CD4-positive, alpha-beta T cell treated with Interleukin-4 for 1 hour (primary cell): ENCODE data around the gene HSPA8.

ENCODE experiments used
- DNase-seq, 2 donors: peaks; one replicate each; pipeline ENCODE4 v3.0.0-alpha.2; 2020 to 2022

The HSPA8 gene

GRCh38 chr11:123069908-123070821 is 8.2 kb upstream of the HSPA8 start:
- peak; percentile 51 to 89 for DNase-seq

DNA sequence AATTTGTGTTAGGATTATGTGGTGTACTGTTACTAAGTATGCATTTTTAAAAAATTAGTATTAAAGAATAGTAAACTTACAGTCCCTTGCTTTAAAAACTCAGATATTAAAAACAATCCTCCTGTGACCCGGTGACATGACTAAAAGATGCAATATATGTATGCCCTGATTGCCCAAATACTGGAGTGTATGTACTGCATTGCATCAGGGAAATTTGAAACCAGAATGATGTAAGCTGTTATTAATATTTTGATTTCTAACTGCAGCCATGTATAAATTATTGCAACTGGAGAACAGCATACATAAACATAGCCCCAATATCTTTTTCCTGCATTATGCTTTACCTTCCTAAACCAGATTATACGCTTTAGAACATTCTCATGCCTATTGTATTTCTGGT is 3.7 kb upstream of the HSPA8 start:
- DNase-seq: no peak

DNA sequence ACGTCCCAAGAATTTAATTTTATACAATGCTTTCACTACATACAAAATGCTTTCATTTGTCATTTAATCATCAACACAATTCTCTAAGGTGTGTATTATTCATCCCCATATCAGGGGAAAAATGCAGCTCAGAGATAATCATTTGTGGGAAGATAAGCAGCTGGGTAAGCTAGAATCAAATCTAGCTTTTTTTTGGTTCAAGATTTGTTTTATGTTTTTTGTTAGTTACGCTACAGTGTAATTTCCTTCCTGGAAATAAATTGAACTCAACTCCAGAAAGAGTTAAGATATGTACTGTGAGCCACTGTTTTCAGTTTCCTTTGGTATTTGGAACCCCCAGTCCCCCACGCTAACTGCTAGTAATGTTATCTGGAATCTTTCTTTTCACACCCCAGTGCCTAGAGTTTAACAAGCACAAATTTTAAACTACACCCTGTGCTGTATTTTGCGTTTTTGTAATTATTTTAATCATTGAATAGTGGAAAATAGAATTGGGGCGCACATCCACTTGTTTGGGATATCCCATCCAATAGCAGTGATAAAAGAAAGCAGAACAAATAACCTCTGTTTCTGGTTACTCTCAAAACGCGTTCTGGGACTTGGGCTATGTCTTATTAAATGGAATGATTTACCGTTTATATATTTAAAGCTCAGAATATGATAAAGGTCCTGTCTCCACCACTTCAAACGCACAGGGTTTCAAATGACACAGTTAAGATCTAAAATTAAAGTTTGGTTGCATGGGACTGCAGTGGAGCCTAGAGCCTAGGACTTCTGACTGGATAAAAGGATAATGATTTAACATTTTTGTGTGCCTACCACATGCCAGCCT is 2.1 kb upstream of the HSPA8 start:
- peak in 1 of 2 donors; percentile 74 for DNase-seq

DNA sequence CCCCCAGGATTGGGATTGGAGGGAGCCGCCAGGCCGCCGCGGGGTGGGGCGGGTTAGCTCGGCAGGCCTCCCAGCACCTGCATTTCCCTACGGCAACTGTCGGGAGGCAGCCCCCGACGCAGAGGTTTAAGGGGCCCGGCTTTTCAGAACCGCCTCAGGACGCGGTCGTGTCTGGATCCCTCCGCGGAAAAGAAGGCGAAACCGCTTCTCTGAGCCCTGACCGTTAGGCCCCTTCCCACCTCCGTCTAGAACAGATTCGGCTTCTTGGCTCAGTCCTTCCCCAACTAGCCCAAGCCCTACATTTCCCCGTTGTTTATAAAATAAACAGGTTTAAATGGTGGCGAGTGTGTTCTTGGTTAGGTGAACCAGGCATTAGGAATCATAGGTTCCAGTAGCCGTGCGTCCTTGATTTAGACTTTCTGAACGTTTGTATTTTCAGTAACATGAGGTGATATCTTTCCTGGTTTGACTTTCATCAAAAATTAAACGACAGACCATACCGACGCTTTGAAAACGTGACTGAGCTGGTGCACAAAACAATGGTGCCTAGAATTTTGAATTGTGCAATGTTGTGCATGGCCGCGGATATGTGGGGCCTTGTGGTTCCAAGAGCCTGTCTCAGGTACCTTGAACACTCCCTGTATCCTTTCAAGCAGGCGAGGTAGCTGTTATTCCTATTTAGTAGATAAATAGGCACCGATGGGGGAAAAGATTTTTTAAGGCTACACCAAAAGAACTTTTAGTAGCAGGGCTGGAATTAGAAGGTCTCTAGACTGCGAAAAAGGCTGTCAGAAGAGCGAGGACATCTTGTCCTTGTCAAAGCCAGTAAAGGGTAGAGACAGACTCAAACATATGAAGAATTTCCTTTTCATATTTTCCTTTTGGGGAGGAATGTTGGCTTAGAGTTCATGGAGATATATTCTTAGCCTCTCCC is 1.2 kb upstream of the HSPA8 start:
- peak; percentile 53 to 67 for DNase-seq

DNA sequence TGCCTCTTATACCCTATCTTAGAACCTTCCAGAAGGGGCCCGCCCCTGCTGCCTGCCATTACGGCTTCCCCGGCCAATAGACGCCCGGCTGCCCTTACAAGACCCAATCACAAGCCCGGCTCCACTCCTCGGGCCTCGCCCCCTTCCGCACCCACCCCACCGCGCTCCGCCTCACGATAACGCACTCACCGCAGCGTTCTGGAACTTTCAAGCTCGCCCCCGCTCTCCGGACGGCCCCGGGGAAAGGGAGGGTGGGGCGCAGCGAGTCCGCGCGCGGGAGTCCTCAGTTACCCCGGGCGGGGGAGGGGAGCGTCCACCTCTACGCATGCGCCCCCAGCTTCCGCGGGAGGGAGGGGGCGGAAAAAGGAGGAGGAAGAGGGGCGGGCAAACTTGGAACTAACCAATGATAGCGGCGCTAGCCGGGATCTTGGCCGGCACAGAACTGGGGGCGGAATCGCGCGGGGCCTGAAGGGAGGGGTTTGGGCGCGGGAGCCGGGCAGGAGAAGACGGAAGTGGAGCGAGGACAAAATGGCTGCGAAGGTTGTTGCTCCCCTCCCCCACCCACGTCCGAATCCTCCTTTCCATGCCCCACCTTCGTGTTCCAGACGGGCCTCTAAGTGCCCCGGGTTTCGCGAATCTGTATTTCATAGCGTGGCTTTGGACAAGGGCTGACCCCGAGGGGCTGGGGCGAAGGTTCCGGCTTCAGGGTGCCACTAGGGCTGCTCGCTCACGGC is 389 bp upstream of the HSPA8 start:
- DNase-seq: peak; percentile 100

DNA sequence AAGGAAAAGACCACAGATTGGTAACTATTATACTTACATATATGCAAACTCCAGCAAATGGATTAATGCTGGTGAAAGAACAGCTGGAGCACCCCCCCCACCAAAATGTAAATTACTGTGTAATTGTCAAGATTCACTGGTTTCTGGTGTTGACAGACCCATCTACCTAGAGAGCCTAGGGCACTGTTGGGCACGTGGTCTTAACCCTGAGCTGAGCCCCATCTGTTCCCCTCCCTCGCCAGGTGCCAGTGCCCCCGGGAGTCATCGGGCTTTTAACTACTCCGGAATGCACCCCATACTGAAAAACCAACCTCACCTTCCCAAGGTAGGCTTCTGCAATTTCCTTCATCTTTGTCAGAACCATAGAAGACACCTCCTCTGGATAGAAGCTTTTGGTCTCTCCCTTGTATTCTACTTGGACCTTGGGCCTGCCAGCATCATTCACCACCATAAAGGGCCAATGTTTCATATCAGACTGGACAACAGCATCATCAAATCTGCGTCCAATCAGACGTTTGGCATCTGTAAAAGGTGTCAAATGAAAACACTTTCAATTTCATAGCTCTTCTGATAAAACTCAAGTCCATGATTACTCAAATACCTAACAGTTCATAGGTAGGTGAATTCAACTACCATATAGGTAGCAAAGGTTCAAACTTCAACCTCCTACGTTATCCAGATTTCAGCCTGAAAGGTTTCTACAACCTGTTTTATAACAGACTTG is 1.5 kb downstream of the HSPA8 start:
- DNase-seq: peak; percentile 19 to 53

GRCh38 chr11:123059041-123059920 is 2.7 kb downstream of the HSPA8 start:
- peak in 1 of 2 donors; percentile 55 for DNase-seq

GRCh38 chr11:123057661-123058305 is 4.2 kb downstream of the HSPA8 start:
- DNase-seq: peak in 1 of 2 donors; percentile 56

DNA sequence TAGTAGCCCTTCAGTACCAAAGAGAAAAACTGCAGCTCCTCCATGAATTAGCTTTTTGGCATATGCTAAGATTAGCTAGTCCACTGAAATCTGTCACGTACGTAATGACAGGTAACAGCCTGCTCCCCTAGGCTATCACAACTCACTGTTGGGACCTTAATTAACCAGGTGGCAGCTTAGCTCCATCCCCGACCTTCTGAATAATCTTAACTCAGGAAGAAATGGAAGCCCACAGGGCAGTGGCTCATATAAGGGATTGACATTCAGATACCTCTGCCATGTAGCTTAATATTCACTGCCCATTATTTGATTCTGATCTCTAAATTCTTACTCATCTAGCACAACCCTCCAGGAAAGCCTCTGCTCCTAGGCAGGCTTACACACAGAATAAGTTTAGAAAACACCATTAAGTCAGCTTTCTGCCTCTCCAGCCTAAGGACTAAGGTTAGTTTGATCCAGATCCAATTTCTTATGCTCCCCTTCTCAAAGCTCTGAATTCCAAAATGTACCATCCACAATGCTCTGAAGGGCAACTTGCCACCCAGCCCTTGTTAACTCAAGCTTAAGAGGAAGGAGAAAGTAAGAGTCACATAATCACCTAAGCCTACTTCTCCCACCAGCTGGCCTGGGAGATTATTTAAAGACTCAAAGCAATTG is 5.0 kb downstream of the HSPA8 start:
- peak; percentile 34 to 64 for DNase-seq

GRCh38 chr11:123055191-123055901 is 6.6 kb downstream of the HSPA8 start:
- peak; percentile 29 to 68 for DNase-seq

- DNase-seq: peak; percentile 57 to 87
These were observed 7.5 kb downstream of the HSPA8 start for GRCh38 chr11:123054301-123055065.

GRCh38 chr11:123052901-123053721 is 8.8 kb downstream of the HSPA8 start:
- peak; percentile 31 to 70 for DNase-seq

GRCh38 chr11:123051634-123052033 is 10.3 kb downstream of the HSPA8 start:
- peak in 1 of 2 donors; percentile 66 for DNase-seq

DNA sequence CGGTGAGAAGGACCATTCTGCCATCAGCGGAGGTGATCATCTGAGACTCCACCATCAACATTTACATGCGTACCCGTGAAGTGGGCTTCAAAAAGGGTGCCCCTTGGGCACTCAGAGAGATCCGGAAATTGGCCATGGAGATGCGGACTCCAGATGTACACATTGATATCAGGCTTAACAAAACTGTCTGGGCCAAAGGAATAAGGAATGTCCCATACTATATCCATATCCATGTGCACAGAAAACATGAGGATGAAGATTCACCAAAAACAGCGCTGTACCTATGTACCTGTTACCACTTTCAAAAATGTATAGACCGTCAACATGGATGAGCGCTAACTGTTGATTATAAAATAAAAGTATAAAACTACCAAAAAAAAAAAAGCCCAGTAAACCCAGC is 10.8 kb downstream of the HSPA8 start:
- DNase-seq: peak in 1 of 2 donors; percentile 56

GRCh38 chr11:123047947-123048293 is 14.0 kb downstream of the HSPA8 start:
- no peak for DNase-seq

DNA sequence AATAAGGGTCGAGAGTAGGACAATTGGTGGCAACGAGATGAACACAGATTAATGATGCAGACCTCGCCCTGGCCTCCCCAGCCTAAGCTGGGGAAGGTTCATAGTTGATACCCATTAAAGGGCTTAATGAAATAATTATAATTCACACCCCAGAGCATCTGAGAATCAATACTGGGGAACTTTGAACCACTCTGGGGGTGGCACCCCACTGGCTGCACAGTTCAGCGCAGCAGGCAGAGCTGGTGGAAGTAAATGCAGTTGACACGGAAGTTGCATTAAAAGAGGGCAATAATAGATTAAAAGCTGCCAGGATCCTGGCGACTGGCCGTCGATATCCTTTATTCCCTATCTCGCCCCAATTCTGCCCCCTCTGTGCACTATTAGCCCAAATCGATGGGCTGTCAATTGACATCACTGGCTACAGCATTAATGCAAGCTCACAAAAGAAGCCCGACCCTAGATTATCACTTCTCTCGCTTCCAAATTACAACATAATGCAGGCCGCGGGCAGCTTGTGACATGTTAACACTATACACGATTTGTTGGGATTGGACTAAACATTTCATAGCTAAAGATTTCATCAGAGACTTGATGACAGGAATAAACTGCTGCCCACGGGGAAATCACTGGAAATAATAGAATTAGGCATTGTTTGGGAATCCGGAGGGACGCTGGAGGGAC is 14.5 kb downstream of the HSPA8 start:
- DNase-seq: peak in 1 of 2 donors; percentile 22
